GM21786 (cell line): Measurements from ENCODE around the gene SUN2.

Source experiments
- ATAC-seq: cut with Tn5 transposase; IDR thresholded peaks from one replicate; pipeline ENCODE4 v1.9.1; 2021; ENCODE audit not compliant: unreplicated experiment

SUN2 gene

DNA sequence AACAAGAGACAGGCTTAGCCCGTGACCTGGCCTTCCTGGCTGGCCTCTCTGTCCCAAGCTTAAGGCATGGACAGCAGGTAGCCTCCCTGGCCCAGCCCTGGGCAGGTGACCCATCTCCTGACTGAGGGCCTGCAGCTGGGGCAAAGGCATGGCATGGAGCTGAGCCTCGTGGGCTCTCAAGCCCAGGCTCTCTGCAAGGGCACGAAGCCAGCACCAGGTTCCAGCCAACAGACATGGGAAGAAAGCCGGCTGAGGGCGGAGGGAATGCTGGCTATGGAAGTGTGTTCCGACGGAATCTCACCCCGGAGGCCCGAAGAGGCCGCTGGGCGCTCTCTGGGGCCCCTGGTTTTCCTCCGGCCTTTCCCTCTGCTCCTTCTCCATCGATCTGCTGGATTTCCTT lies 25.2 kb upstream of the SUN2 start:
- no peak for ATAC-seq

DNA sequence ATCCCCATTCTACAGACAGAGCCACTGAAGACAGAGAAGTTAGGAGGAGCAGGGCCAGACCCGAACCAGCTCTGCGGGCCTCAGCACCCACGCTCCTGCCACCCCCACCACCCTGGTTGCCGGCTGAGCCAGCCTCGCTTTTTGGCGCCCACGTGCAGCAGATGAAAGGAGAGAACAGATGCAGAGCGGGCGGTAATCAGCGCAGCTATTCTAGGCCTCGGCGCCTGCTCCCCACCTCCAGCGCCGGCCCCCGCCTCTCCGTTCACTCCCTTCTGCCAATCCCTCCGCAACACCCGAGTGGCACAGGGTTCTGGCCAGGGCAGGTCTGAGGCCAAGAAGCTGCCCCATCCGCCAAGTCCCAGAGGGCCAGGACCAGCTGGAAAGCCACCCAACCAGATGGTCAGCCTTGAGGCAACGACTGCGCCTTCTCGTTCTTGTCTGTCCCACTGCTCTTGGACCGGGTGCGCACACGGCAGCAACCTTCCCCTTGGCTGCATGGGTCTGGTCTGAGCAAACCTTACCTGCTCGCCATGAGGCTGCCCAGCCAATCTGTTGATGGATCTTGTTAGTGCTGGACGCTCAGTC lies 21.4 kb upstream of the SUN2 start:
- no peak for ATAC-seq

DNA sequence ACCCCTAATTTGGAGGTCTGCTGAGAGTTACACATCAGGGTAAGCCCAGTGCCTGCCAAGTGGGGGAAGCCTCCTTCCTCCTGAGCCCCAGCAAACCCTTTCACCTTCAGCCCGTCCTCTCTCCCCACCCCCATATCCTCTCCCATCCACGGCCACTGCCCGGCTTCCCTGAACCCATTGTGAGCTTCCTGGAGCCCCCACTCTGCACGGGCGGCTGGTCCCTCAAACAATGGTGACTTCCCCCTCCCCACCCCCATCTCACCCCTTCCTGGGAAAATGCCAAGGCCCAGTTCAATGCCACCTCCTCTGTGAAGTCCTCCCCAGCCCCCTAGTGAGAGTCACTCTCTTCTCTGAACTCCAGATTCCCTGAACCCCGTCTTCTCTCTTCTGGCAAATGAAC lies 20.3 kb upstream of the SUN2 start:
- no peak for ATAC-seq

DNA sequence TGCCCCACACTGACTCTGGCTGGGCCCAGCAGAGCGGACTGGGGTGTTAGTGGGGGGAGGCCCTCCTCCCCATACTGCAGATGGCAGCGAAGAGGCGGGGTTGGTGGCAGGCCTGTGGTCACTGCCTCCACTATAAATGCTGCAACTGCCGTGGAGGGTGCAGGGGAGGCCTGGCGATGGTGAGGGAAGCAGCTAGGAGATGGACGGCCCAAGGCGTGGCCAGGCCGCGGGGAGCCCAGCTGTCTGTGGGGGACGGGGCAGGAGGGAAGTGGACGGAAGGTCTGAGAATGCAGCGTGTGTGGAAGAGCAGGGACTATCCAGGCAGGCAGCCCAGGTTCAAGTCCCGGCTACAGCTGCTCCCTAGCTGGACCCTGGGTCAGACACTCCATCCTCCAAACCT lies 19.9 kb upstream of the SUN2 start:
- ATAC-seq, result no peak

DNA sequence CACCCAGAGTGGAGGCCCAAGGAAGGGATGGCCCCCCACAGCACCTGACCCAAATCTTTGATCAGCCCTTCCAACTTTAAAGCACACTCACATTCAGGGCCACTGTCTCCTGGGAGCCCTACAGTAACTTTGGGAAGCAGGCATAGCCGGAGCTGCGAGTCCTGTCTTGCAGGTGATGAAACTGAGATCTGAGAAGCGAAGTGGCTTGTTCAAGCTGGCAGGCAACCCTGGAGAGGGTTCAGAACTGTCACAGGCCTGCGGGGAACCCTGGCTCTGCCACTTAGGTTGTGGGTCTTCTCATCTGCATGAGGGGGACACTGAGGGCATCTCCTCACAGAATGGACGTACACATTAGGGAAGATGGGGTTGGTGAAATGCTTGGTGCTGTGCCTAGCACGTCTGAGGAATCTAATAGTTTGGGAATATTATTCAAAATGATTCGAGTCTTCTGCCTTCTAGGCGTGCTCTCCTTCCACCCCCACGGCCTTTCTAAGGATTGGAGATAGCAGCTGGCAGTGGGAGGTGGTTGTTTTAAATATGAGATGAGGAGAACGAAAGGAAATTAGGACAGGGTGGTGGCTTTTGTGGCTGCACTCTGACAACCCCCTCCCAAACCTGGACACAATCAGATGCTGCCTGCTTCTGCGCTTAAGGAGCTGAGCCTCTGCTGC lies 18.8 kb upstream of the SUN2 start:
- ATAC-seq, result no peak

DNA sequence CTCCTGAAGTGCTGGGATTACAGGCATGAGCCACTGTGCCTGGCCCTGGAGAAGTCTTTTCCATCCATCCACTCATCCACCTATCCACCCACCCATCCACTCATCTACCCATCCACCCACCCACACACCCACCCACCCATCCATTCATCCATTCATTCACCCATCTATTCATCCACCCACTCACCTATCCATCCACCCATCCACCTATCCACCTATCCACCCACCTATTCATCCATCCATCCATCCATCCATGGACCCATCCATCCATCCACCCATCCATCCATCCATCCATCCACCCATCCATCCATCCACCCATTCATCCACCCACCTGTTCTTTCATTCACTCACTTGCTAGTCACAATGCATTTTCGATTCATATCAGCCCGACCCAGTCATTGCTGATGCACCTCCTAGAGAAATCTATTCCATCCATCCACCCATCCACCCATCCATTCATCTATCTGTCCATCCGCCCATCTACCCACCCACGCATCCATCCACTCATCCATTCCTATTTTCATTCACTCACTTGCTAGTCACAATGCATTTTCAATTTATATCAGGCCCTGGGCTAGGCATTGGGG lies 17.7 kb upstream of the SUN2 start:
- no peak for ATAC-seq

DNA sequence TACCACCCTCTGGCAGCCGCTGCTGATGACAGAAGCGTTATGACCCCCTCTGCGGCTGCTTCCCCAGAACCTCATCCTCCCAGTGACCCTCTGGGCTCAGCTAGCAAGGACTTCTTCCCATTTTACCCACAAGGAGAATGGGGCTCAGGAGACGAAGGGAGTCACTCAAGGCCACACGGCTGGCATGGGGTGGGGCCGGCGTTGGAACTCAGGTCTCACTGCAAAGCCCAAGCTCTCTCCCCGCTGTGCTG lies 16.8 kb upstream of the SUN2 start:
- ATAC-seq, result no peak

DNA sequence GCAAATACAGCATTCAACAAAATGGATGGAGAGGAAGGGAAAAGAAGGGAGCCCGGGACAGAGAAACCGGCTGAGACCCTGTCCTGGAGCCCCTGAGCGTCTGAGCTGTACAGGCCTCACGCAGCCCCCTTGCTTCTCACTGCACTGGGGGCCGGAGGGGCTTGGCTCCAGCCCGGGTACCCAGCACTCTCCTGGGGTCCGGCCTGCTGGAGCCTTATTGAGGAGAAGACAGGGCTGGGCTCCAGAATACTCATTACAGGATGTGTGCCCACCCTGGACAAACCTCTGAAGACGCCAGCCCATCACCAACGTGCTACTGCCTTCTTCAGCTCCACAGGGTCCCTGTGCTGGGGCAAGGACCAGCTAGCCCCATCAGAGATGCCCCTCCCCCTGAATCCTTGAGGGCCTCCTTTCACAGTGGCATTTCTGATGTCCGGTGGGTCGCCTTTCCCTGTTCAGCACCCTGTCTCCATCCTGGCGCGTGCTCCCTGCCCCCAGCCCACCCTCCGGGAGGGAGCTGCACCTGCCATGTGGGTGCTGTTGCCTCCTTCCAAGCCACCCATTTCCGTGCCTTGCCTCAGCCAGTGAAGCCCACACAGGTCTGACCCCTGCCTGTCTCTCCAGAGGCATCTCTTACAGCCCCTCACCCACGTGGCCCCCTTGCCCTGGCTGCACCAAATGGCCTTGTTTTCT lies 14.6 kb upstream of the SUN2 start:
- no peak for ATAC-seq

DNA sequence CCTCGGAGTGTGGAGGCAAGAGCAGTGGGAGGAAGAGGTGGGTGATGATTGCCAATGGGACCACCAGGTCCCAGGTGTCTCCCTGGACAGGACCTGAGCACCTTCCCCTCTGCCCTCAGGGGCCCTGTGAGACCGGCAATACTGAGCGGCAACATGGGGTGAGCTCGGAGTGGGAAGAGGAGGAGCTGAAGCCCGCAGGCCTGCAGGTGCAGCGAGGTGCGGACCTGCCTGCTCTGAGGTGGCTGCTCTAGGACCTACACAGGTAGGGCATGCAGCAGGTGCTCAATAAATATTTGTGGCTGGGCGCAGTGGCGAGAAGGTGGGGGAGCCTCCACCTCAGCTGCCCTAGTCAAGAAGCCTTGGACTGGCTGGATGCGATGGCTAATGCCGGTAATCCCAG lies 12.2 kb upstream of the SUN2 start:
- ATAC-seq, result no peak

DNA sequence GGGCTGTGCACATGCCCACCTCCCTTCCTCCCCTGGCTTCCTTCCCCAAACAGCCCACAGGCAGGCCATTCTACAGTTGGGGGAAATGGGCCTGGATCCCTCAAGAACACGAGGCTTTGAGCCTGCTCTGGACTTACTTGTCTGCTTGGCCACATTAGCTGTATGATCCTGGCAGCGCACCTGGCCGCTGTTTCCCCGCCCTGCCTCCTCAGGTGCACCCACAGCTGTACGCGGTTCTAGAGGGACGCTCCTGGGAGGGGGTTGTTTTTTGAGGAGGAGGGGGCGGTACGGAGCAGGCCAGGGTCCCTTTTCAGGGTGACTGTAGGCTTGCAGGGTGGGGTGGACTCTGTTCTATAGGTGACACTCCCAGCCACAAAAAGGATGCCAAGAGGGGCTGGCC lies 11.5 kb upstream of the SUN2 start:
- ATAC-seq, result no peak

DNA sequence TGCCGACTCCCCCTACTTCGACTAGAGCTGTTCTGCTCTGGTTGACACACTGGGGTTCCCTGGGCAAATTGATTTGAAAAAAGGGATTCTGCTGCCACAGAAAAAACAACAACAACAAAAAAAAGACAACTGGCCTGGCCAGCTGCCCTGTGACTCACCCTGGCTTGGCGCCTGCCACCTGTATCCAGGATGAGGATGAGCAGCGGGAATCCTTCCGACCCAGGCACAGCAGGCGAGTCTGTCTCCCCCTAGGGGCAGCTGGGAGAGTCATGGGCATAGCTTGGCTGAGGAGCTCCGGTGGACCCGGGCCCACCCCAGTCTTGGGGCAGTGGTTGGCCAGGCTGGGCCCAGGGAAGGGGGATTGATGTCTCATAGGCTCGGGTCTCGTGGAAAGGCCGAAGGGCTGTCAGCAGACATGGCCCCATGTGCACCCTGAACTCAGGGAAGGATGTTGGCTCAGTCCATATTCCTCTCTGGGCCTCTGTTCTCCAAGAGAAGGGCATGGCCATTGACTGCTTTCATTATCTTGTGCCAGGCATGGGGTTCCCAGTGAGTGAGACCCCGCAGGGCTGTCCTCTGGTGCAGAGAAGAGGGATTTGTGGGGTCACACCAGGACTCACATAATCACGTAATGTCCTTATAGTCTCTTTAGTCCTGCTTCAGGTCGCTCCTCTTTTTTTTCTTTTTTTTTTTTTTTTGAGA lies 10.4 kb upstream of the SUN2 start:
- ATAC-seq, result no peak

DNA sequence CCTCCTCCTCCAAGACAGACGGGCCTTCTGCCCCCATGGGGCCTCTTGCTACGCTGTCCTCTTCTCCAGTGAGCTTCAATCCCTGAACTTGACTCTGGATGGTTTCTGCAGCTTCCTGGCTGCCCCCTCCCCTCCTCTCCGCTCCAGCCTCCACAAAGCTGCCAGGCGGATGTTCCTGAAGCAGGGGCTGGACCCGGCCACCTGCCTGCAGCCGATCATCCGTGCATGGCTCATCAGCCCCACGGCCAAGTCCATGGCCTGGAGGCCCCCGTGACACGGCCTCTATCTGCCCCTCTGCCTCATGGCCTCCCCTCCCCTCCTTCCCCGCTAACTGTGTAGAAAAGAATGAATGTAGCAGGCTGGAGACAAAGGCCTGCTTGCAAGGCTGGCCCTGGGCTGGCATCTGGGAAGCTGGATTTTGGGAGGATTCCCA lies 6.8 kb upstream of the SUN2 start:
- no peak for ATAC-seq

DNA sequence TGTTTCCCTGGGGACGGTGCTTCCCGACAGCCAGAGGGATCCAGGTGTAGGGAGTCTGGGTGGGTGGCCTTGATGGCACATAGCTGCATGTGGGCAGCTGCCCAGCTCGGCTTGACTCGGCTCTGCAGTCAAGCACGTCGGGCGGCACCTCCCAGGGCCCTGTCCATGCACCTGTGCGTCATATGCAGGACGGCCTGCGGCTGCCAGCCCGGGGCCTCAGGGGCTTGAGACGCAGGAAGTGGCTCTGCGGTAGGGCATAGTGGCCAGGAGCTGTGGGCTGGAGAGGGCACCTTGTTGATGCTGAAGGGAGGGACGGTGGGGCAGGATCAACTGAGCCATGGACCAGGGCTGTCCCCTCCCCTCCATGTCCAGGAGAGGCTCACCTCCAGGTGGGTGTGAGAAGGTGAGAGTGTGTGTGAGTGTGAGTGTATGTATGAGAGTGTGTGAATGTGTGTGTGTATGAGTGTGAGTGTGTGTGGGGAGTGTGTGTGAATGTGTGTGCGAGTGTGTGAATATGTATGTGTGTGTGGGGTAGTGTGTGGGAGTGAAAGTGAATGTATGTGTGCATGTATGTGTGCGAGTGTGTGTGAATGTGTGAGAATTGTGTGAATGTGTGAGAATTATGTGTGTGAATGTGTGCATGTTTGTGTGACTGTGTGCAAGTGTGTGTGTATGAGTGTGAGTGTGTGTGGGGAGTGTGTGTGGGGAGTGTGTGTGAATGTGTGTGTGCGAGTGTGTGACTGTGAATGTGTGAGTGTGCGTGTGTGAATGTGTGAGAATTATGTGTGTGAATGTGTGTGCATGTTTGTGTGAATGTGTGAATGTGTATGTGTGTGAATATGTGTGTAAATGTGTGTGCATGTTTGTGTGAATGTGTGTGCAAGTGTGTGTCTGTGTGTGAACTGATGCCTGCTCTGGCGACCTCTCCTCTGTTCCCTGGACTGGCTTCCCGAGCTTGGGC lies 5.7 kb upstream of the SUN2 start:
- ATAC-seq, result no peak

DNA sequence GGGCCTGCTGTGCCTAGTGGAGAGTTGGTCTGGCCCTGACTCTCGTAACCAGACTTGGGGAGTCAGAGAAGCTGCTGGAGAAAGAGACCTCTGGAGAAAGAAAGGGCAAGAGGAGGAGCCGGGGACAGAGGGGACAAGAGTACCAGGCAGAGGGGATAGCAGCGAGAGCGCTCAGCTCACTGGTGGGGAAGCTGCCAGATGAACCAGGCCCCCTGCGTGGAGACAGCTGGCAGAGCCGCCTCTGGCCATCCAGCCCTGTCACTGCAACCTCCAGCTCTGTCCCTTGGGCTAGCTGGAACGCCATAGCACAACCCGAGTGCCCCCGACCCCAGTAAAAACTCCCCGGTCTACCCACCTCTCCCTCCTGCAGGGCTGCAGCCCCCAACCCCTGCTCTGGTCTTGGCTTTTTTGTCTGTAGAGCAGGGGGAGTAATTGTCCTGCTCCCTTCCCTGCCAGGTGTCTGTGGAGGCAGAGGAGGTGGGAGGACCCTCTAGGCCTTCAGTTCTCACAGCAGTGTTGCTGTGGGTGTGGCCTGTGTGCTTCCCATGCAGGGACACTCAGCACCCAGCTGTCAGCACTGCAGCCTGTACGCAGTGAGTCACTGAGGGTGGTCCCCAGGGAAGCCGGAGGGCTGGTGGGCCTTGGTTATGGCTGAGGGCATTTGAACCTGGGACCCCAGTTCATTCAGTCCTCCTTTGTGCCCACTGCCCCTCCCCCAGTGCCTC lies 4.8 kb upstream of the SUN2 start:
- no peak for ATAC-seq

DNA sequence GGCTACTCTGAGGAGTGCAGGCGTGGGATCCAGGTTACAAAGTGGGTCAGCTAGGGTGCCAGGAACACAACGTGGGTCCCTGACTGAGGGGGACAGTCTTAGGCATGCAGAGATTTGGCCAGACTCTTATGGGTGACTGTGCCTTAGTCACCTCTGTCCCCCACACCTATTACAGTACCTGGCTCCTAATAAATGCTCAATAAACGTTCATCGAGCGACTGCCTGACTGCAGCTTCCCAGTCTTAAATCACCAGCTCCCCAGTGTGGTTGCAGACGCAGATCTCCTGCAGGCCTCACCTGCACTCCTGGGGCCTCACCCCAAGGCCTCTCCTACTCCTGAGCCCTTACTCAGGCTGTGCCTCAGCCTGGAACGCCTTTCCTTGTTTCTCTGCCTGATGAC lies 3.2 kb upstream of the SUN2 start:
- ATAC-seq, result no peak

DNA sequence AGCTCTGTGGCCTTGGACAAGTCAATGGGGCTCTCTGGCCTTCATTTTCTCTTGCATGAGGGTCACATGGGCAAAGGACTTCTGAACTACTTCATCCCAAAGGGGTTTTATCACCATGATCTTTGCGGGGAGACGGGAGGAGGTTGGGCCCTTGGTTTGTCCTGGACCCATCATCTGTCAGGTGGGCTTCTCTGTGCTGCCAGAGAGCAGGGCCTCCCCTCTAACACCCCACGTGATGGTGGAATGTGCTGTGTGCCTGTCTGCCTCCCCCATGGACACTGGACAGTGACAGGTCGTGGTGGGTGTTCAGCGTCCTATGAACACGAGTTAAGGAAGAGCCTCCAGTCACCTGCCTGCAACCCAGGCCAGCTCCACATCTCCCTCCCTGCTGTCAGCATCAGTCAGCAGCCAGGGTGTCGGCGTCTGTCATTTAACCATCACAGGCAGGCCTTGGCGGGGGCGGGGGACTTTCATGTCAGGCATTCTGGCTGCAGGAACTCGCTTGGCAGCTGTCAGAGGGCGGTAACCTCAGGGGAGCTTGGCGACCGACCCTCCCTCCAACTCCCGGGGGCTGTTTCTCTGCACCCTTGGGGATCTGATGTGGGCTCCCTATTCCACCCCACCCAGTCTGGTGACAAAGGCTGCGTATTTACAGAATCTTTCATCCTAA lies 2.6 kb upstream of the SUN2 start:
- no peak for ATAC-seq

DNA sequence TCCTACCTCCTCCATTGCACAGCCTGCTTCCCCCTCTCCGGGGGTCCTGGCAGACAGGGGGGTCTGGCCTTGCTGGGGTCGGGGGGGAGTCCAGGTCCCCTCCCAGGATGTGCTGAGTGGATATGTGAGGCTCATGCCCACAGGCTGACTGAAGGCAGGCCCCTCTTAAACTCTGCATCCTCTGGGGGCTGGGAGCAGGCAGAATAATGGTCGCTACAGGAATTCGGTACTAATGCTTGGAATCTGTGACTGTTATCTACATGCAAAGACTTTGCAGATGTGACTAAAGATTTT lies 1.6 kb upstream of the SUN2 start:
- ATAC-seq, result no peak

DNA sequence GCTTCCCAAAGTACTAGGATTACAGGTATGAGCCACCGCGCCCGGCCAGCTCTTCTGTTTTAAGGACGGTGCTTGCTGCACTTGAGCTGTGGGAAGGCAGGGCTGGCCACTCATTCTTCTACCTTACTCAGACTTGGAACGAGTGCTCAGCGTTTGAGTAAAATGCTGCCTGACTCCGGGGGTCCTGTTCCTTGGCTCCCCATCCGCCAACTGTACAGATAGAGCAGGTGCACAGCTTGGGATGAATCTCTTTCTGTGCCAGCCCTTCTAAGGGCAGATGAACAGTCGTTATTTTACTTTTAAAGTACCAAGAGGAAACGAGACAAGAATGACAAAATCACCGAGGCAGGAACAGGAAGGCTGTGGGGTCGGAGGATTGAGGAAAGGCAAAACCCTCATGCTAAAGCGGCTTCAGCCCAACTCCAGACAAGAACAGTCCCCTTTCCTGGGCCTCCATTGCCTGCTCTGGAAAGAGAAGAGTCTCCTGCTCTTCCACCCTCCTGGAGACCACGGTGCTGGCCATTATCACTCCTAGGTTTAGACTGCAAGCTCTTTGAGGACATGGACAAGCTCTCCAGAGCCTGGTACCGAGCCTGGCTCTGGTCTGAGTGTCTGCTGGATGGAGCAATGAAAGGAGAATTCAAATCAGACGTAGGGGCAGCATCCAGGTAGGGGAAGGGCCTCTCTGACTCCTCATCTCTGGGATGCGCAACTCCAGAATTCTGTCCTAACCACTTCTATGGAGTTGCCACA lies 1.1 kb upstream of the SUN2 start:
- ATAC-seq, result no peak
